RWPE2 (cell line): ENCODE data around the gene PITPNM3.

Source experiments
- ATAC-seq: fragments of 200-7000 bp; cut with Tn5 transposase; 3 replicates; pipeline ENCODE4 v1.9.1; 2021; ENCODE audit warnings: low read depth
- DNase-seq: peaks from one replicate; pipeline ENCODE4 v3.0.0-alpha.2; 2020; ENCODE audit warnings: low spot score
- H3K27ac ChIP-seq: fragments of 450-650 bp; 2 replicates; pipeline ENCODE4 v1.5.1; 2017; ENCODE audit warnings: mild to moderate bottlenecking; ENCODE audit not compliant: poor library complexity, severe bottlenecking
- H3K27me3 ChIP-seq: fragments of 250-450 bp; sonication (Bioruptor Pico); 2 replicates; pipeline ENCODE4 v1.5.1; 2021; ENCODE audit warnings: mild to moderate bottlenecking, moderate library complexity; ENCODE audit not compliant: insufficient read depth, poor library complexity, severe bottlenecking
- H3K36me3 ChIP-seq: fragments of 250-450 bp; sonication (Bioruptor Pico); 2 replicates; pipeline ENCODE4 v1.5.1; 2020; ENCODE audit warnings: low read depth, mild to moderate bottlenecking, moderate library complexity
- H3K4me1 ChIP-seq: fragments of 250-450 bp; sonication (Bioruptor Pico); 2 replicates; pipeline ENCODE4 v1.5.1; 2021; ENCODE audit warnings: mild to moderate bottlenecking, moderate library complexity; ENCODE audit not compliant: insufficient read depth, poor library complexity, severe bottlenecking
- H3K4me3 ChIP-seq: fragments of 250-450 bp; sonication (Bioruptor Pico); 2 replicates; pipeline ENCODE4 v1.5.1; 2021; ENCODE audit warnings: mild to moderate bottlenecking, moderate library complexity; ENCODE audit not compliant: severe bottlenecking
- H3K9me3 ChIP-seq: fragments of 250-450 bp; sonication (Bioruptor Pico); 2 replicates; pipeline ENCODE4 v1.5.1; 2021; ENCODE audit warnings: mild to moderate bottlenecking, moderate library complexity; ENCODE audit not compliant: severe bottlenecking
- CTCF ChIP-seq: fragments of 450-650 bp; IDR thresholded peaks from one replicate; pipeline ENCODE4 v1.5.1; 2017; ENCODE audit warnings: mild to moderate bottlenecking, moderate library complexity; ENCODE audit not compliant: poor library complexity, severe bottlenecking

PITPNM3 gene

GRCh38 chr17:6495450-6496115 lies 60.8 kb downstream of the PITPNM3 start:
- TF ChIP-seq CTCF = no peak
- peak; percentile 23 for DNase-seq
- no peak for ATAC-seq
- H3K4me3 ChIP-seq = no peak overlapping the region
- H3K27ac ChIP-seq = peak overlapping the region; percentile 23
- H3K27me3 ChIP-seq = no peaks in the 10 kb centered on the region
- peaks cover 9% of the 10 kb centered on the region for H3K4me1 ChIP-seq
- H3K9me3 ChIP-seq = no peaks in the 10 kb centered on the region
- no peaks in the 10 kb centered on the region for H3K36me3 ChIP-seq

DNA sequence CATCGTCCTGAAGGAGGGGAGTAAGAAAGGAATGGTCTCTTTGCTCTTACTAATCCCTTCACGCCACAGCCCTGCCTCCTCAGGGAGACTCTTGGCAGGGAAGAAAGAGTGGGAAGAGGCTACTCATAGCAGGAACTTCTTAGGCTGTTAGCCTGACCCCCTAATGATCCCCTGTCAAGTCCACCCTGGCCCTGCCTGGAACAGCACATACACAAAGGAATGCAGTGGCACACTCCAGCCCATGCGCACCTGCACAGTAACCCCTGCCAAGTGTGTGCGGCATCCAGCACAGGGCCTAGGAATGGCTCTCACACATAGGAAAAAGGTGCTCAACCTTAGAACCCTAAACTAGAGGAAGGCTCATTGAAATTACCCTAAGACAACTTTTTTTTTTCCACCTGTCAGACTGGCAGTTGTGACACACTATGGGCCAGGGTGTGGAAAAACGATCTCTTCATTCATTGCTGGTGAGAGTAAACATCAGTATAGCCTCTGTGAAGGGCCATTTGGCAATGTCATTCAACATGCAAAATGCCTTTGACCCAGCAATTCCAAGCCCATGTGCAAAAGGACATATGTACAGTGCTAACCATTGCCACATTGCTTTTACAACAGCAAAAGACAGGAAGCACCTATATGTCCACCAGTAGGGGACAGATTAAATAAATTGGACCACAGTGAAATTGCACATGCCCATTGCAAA lies 62.0 kb downstream of the PITPNM3 start:
- peaks cover 9% of the 10 kb centered on the region for H3K4me1 ChIP-seq
- no peak for TF ChIP-seq CTCF
- DNase-seq = peak; percentile 69
- H3K27ac ChIP-seq = peak overlapping the region; percentile 23
- peak; percentile 87 for ATAC-seq
- H3K4me3 ChIP-seq = no peak overlapping the region
- H3K27me3 ChIP-seq = no peaks in the 10 kb centered on the region
- no peaks in the 10 kb centered on the region for H3K36me3 ChIP-seq
- H3K9me3 ChIP-seq = no peaks in the 10 kb centered on the region

DNA sequence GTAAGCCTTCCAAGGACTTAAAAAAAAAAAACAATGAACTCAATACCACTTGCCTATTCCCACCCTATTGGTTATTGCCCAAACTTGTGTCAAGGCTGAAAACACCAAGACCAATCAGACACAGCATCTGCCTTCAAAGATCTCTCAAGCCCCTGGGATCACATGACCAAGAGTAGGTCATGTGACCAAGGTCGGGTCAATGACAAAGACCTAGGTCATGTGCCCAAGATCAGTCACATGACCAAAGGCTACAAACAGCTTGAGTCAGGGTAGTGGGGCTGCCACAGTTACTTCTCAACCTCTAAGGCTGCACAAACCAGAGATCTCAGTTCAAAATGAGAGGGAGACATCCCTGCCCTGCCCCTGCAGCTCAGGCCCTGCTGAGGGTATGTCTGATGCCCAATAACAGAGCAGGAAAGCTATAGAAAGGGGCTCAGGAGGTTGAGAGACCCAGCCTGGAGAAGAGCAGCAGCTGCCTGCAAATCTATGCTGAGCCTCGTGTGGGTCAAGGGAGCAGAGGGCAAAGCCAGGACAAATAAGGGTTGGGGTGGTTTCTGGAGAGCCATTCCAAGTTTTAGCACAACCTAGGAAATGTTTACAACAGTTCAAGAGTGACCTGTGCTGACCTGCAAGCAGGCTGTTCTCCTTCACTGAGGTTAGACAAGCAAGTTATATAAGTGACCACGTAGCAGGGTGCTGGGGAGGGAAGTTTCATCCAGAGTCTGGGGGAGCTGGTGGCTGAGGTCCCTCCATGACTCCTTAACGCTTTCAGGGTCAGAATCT lies 63.3 kb downstream of the PITPNM3 start:
- ATAC-seq (no peak), DNase-seq (peak; percentile 23)
- Histone ChIP-seq H3K27ac (peak overlapping the region; percentile 23), H3K9me3 (no peaks in the 10 kb centered on the region), H3K27me3 (no peaks in the 10 kb centered on the region), H3K36me3 (no peaks in the 10 kb centered on the region), H3K4me3 (no peak overlapping the region), H3K4me1 (peaks cover 9% of the 10 kb centered on the region)
- no peak for TF ChIP-seq CTCF

GRCh38 chr17:6491071-6491700 lies 65.2 kb downstream of the PITPNM3 start:
- TF ChIP-seq CTCF = no peak
- DNase-seq = no peak
- no peaks in the 10 kb centered on the region for H3K9me3 ChIP-seq
- ATAC-seq = no peak
- no peak overlapping the region for H3K4me3 ChIP-seq
- H3K27ac ChIP-seq = no peak overlapping the region
- no peaks in the 10 kb centered on the region for H3K36me3 ChIP-seq
- H3K4me1 ChIP-seq = peaks cover 9% of the 10 kb centered on the region
- no peaks in the 10 kb centered on the region for H3K27me3 ChIP-seq
